ENCODE measurements around the gene ZNF662.

DNA sequence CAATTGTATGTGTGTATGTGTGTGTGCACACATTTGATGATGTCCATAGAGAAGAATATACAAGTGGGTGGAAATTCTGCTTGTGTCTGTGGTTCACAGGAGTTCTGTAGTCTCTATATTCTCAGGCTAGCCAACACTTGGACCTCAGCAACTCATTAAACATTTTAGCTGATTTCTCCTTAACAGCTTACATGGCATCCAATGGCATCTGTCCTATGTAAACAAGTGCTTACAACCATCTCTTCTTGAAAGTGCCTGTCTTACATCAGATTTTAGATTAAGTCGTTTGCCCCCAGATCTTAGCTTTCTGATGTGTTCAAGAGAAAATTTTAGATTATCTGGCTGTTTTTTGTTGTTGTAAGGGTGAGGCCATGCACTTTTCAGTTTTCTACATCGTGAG lies 29.0 kb downstream of the ZNF662 start:
- TF ChIP-seq, protein P1, sequence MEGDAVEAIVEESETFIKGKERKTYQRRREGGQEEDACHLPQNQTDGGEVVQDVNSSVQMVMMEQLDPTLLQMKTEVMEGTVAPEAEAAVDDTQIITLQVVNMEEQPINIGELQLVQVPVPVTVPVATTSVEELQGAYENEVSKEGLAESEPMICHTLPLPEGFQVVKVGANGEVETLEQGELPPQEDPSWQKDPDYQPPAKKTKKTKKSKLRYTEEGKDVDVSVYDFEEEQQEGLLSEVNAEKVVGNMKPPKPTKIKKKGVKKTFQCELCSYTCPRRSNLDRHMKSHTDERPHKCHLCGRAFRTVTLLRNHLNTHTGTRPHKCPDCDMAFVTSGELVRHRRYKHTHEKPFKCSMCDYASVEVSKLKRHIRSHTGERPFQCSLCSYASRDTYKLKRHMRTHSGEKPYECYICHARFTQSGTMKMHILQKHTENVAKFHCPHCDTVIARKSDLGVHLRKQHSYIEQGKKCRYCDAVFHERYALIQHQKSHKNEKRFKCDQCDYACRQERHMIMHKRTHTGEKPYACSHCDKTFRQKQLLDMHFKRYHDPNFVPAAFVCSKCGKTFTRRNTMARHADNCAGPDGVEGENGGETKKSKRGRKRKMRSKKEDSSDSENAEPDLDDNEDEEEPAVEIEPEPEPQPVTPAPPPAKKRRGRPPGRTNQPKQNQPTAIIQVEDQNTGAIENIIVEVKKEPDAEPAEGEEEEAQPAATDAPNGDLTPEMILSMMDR (IDR thresholded peaks at IDR 0.05): no peak
- TF ChIP-seq POLR2AphosphoS5 (IDR thresholded peaks at IDR 0.05): no peak

Measured in stomach (tissue), 4 donors.